ENCODE results near the gene CYFIP2.
A peak's percentile ranks its signal among the peaks of the same experiment; 100 is the strongest.

Gene CYFIP2

DNA sequence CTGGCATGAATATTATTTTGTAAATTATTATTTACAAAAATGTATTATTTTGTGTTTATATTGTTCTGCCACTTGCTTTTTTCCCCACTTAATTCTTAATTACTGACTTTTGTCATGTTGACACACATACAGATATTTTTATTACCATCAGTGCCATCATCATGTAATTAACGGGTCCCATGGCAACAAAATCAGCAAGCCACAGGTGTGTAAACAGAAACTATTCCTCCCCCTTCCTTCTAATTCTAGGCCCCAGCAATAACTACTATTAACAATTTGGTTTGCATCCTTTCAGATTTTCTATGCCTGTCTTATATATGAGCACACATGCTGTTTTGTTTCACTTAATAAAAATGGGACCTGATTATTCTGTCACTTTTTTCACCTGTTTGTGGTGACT lies 29.3 kb downstream of the CYFIP2 start:
- Histone ChIP-seq H3K27me3 (replicated peaks; ENCODE audit: control insufficient read depth, insufficient read depth, low read length, poor library complexity, severe bottlenecking) (no peaks in the 10 kb centered on the region), H3K9me3 (ENCODE audit: control insufficient read depth, low read length) (no peaks in the 10 kb centered on the region), H3K4me3 (ENCODE audit: insufficient read depth, low read depth, low read length, poor library complexity, severe bottlenecking) (no peak overlapping the region), H3K27ac (ENCODE audit: insufficient read depth, low read length, poor library complexity, severe bottlenecking) (peak overlapping the region; percentile 51), H3K36me3 (ENCODE audit: control insufficient read depth, insufficient read depth, low read length) (peaks cover 84% of the 10 kb centered on the region), H3K4me1 (ENCODE audit: control insufficient read depth, insufficient read depth, low read length, poor library complexity, severe bottlenecking) (peaks cover 6% of the 10 kb centered on the region)
- no peak for DNase-seq

DNA sequence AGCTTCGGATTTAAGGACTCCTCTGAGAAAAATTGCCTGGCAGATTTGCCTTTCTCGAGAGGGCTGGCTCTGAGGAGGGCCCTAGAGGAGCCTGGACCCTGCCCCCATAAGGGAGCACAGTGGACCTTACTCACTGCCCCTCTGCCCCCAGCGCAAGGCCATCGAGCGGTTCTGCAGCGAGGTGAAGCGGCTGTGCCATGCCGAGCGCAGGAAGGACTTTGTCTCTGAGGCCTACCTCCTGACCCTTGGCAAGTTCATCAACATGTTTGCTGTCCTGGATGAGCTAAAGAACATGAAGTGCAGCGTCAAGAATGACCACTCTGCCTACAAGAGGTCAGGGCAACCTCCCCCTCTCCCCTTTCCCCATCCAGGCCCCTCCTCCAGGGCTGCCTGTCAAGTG lies 34.6 kb downstream of the CYFIP2 start:
- no peak overlapping the region for H3K4me3 ChIP-seq (ENCODE audit: insufficient read depth, low read depth, low read length, poor library complexity, severe bottlenecking)
- no peak overlapping the region for H3K27ac ChIP-seq (ENCODE audit: insufficient read depth, low read length, poor library complexity, severe bottlenecking)
- H3K4me1 ChIP-seq (ENCODE audit: control insufficient read depth, insufficient read depth, low read length, poor library complexity, severe bottlenecking), result peaks cover 21% of the 10 kb centered on the region
- no peaks in the 10 kb centered on the region for H3K27me3 ChIP-seq (replicated peaks; ENCODE audit: control insufficient read depth, insufficient read depth, low read length, poor library complexity, severe bottlenecking)
- no peaks in the 10 kb centered on the region for H3K9me3 ChIP-seq (ENCODE audit: control insufficient read depth, low read length)
- peaks cover 62% of the 10 kb centered on the region for H3K36me3 ChIP-seq (ENCODE audit: control insufficient read depth, insufficient read depth, low read length)
- no peak for DNase-seq

DNA sequence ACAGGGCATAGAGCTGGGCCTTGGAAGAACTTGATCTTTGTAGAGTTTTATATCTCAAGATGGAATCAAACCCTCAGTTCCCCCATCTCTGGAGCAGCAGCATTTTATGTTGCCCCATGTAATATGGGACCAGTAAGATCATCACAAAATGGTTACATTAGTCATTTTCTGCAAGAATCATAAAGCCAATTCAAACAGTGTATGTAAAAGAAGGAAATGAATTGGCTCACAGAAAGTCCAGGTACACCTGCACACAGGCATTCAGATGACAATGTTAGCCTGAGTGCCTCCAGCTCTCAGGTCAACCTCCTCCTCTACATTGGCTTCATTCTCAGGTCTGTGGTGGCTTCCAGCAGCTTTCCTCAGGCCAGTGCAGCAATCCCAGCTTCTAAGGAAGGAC lies 35.1 kb downstream of the CYFIP2 start:
- H3K4me3 ChIP-seq (ENCODE audit: insufficient read depth, low read depth, low read length, poor library complexity, severe bottlenecking), result no peak overlapping the region
- peaks cover 26% of the 10 kb centered on the region for H3K4me1 ChIP-seq (ENCODE audit: control insufficient read depth, insufficient read depth, low read length, poor library complexity, severe bottlenecking)
- H3K36me3 ChIP-seq (ENCODE audit: control insufficient read depth, insufficient read depth, low read length), result peaks cover 57% of the 10 kb centered on the region
- no peak overlapping the region for H3K27ac ChIP-seq (ENCODE audit: insufficient read depth, low read length, poor library complexity, severe bottlenecking)
- H3K9me3 ChIP-seq (ENCODE audit: control insufficient read depth, low read length), result no peaks in the 10 kb centered on the region
- no peaks in the 10 kb centered on the region for H3K27me3 ChIP-seq (replicated peaks; ENCODE audit: control insufficient read depth, insufficient read depth, low read length, poor library complexity, severe bottlenecking)
- no peak for DNase-seq

DNA sequence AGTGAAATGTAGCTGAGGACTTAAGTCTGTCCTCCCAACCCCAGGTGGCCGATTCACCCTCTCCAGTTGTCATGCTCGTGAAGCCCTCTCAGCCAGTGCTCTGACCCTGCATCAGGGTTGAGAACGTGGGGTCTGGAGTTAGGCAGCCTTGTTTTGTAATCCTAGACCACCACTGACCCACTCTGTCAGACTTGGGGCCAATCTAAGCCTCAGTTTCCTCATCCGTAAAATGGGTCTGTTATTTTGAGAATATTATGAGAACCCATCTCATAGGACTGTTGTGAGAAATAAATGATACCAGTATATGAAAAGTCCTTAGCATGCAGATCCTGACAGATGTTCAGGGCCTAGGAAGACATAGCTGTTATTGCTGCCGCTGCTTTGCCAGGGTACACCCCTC lies 37.1 kb downstream of the CYFIP2 start:
- H3K27ac ChIP-seq (ENCODE audit: insufficient read depth, low read length, poor library complexity, severe bottlenecking), result peak overlapping the region; percentile 47
- H3K27me3 ChIP-seq (replicated peaks; ENCODE audit: control insufficient read depth, insufficient read depth, low read length, poor library complexity, severe bottlenecking), result no peaks in the 10 kb centered on the region
- no peak overlapping the region for H3K4me3 ChIP-seq (ENCODE audit: insufficient read depth, low read depth, low read length, poor library complexity, severe bottlenecking)
- peaks cover 46% of the 10 kb centered on the region for H3K4me1 ChIP-seq (ENCODE audit: control insufficient read depth, insufficient read depth, low read length, poor library complexity, severe bottlenecking)
- H3K36me3 ChIP-seq (ENCODE audit: control insufficient read depth, insufficient read depth, low read length), result peaks cover 40% of the 10 kb centered on the region
- H3K9me3 ChIP-seq (ENCODE audit: control insufficient read depth, low read length), result no peaks in the 10 kb centered on the region
- no peak for DNase-seq

DNA sequence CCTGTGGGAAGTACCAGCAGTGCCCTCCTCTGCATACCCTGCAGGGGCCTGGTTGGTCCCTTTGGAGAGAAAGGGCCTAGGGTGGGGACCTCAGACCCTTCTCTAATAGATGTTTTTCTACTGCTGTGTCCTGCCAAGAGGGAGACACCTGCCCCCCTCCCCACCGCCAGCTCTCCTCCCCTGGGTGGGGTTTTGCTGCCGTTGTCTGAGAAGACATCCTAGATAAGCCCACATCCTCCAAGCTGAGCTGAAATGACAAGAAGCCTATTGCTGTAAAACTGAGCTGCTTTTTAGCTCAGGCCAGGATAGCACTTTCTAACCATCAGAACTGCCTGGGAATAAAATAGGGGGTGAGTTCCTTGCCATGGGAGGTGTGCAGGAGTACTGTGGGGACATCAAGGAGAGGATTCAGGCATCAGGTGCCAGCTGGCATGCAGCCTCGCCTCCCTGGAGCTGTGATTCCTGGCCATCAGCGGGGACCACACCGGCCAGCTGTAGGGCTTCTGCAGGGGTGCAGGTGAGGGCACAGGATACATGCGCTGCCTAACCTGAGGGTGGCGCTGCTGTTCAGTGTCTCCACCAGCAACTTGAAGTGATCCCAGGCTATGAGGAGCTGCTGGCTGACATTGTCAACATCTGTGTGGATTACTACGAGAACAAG lies 37.9 kb downstream of the CYFIP2 start:
- H3K27me3 ChIP-seq (replicated peaks; ENCODE audit: control insufficient read depth, insufficient read depth, low read length, poor library complexity, severe bottlenecking), result no peaks in the 10 kb centered on the region
- peak; percentile 9 to 30 (median 19) for DNase-seq
- H3K27ac ChIP-seq (ENCODE audit: insufficient read depth, low read length, poor library complexity, severe bottlenecking), result peak overlapping the region; percentile 47
- peaks cover 38% of the 10 kb centered on the region for H3K36me3 ChIP-seq (ENCODE audit: control insufficient read depth, insufficient read depth, low read length)
- peak overlapping the region; percentile 22 for H3K4me3 ChIP-seq (ENCODE audit: insufficient read depth, low read depth, low read length, poor library complexity, severe bottlenecking)
- peaks cover 54% of the 10 kb centered on the region for H3K4me1 ChIP-seq (ENCODE audit: control insufficient read depth, insufficient read depth, low read length, poor library complexity, severe bottlenecking)
- H3K9me3 ChIP-seq (ENCODE audit: control insufficient read depth, low read length), result no peaks in the 10 kb centered on the region

DNA sequence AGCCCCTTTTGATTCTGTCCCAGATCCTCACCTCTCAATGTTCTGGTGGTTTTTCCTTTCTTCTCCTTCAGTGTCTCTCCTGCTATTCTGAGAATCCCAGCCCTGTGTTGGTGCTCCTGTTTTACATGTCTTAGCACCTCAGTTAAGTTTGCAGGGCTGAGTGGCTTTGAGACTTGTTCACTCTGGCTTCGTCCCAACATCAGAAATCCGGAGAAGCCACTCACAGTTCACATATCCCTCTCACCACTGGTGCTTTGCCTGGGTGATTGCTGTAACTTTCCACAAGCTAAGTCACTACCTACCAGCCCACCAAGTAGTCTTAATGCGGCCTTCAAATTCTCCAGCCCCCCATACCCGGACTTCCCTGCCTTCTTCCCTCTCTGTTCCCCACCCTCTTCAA lies 40.2 kb downstream of the CYFIP2 start:
- Histone ChIP-seq H3K9me3 (ENCODE audit: control insufficient read depth, low read length) (no peaks in the 10 kb centered on the region), H3K27me3 (replicated peaks; ENCODE audit: control insufficient read depth, insufficient read depth, low read length, poor library complexity, severe bottlenecking) (no peaks in the 10 kb centered on the region), H3K27ac (ENCODE audit: insufficient read depth, low read length, poor library complexity, severe bottlenecking) (peak overlapping the region; percentile 46), H3K4me3 (ENCODE audit: insufficient read depth, low read depth, low read length, poor library complexity, severe bottlenecking) (no peak overlapping the region), H3K36me3 (ENCODE audit: control insufficient read depth, insufficient read depth, low read length) (peaks cover 36% of the 10 kb centered on the region), H3K4me1 (ENCODE audit: control insufficient read depth, insufficient read depth, low read length, poor library complexity, severe bottlenecking) (peaks cover 64% of the 10 kb centered on the region)
- no peak for DNase-seq

DNA sequence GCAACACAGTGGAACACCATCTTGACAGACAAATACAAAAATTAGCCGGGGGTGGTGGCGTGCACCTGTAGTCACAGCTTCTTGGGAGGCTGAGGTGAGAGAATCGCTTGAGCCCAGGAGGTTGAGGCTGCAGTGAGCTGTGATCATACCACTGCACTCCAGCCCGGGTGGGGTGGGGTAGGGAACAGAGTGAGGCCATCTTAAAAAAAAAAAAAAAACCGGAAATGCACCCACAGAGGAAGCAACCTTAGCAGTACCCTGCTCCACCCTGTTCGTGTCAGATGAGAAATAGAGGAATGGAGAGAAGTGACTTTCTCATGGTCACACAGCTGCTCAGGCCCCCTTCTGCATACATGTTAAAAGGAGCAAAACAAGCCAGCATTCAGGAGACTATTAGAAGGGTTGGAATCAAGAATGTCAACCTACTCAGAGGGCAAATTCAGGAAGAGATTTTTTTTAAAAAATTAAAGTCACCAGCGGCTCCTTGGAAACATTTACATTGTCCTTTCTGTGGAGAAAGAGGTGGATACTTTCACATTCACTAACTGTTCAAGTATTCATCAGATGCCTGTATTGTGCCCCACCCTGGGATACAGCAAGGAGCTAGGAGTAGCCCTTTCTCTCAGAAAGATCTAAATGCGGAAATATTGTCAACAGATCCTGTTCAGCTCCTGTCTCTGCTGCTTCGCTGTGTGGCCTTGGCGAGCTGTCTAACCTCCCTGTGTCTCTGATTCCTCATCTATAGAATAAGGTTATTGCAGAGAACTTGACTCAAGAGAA lies 41.0 kb downstream of the CYFIP2 start:
- Histone ChIP-seq H3K4me3 (ENCODE audit: insufficient read depth, low read depth, low read length, poor library complexity, severe bottlenecking) (peak overlapping the region; percentile 18), H3K4me1 (ENCODE audit: control insufficient read depth, insufficient read depth, low read length, poor library complexity, severe bottlenecking) (peaks cover 64% of the 10 kb centered on the region), H3K27me3 (replicated peaks; ENCODE audit: control insufficient read depth, insufficient read depth, low read length, poor library complexity, severe bottlenecking) (no peaks in the 10 kb centered on the region), H3K36me3 (ENCODE audit: control insufficient read depth, insufficient read depth, low read length) (peaks cover 42% of the 10 kb centered on the region), H3K9me3 (ENCODE audit: control insufficient read depth, low read length) (no peaks in the 10 kb centered on the region), H3K27ac (ENCODE audit: insufficient read depth, low read length, poor library complexity, severe bottlenecking) (peak overlapping the region; percentile 54)
- DNase-seq, result peak in 1 of 3 donors; percentile 19

DNA sequence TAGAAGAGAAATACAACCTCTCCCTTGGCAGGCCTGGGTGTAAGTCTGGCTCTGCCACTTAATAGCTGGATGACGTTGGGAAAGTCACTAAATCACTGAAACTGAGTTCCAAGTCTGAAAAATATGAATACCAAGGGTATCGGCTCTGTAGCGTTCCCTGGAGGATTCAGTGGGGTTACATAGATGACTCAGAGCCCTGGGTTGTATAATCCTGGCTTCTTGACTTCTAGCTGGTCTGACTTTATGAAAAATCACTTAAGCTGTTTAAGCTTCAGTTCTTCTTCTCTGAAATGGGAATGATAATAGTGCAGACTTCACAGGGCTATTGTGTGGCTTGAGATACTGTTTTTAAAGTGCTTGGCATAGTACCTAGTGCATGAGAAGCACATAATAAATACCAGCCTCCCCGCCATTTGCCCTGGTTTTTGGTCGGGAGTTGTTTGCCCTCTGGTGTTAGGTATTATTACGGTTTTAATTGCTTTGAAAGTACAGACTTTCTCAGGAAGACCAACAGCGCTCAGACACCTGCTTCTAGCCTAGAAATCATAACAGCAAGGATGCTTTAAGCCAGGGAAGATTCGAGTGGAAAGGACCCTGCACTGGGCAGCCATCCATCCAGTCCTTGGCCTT lies 43.0 kb downstream of the CYFIP2 start:
- H3K27me3 ChIP-seq (replicated peaks; ENCODE audit: control insufficient read depth, insufficient read depth, low read length, poor library complexity, severe bottlenecking), result no peaks in the 10 kb centered on the region
- DNase-seq, result no peak
- no peaks in the 10 kb centered on the region for H3K9me3 ChIP-seq (ENCODE audit: control insufficient read depth, low read length)
- peaks cover 38% of the 10 kb centered on the region for H3K36me3 ChIP-seq (ENCODE audit: control insufficient read depth, insufficient read depth, low read length)
- H3K4me1 ChIP-seq (ENCODE audit: control insufficient read depth, insufficient read depth, low read length, poor library complexity, severe bottlenecking), result peaks cover 61% of the 10 kb centered on the region
- no peak overlapping the region for H3K4me3 ChIP-seq (ENCODE audit: insufficient read depth, low read depth, low read length, poor library complexity, severe bottlenecking)
- H3K27ac ChIP-seq (ENCODE audit: insufficient read depth, low read length, poor library complexity, severe bottlenecking), result peak overlapping the region; percentile 54

DNA sequence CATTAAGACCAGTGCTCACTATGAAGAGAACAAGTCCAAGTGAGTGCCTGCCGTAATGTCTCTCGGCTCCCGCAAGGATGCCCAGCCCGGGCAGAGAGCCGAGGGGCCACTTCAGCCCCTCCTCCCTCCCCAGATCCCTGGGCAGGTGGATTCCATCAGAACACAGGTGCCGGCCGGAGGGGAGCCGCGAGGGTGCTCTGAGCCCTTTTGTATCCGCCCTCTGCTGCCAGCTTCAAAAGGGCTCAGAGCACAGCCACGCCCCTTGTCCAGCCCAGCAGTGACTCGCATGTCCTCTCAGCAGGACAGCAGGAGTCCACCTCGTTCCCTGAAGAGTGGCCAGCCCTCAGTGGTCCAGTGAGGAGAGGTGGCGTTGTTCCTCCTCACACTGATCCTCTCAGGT lies 43.9 kb downstream of the CYFIP2 start:
- H3K27me3 ChIP-seq (replicated peaks; ENCODE audit: control insufficient read depth, insufficient read depth, low read length, poor library complexity, severe bottlenecking), result no peaks in the 10 kb centered on the region
- H3K4me1 ChIP-seq (ENCODE audit: control insufficient read depth, insufficient read depth, low read length, poor library complexity, severe bottlenecking), result peaks cover 54% of the 10 kb centered on the region
- H3K27ac ChIP-seq (ENCODE audit: insufficient read depth, low read length, poor library complexity, severe bottlenecking), result no peak overlapping the region
- no peak for DNase-seq
- no peak overlapping the region for H3K4me3 ChIP-seq (ENCODE audit: insufficient read depth, low read depth, low read length, poor library complexity, severe bottlenecking)
- H3K36me3 ChIP-seq (ENCODE audit: control insufficient read depth, insufficient read depth, low read length), result peaks cover 46% of the 10 kb centered on the region
- no peaks in the 10 kb centered on the region for H3K9me3 ChIP-seq (ENCODE audit: control insufficient read depth, low read length)

DNA sequence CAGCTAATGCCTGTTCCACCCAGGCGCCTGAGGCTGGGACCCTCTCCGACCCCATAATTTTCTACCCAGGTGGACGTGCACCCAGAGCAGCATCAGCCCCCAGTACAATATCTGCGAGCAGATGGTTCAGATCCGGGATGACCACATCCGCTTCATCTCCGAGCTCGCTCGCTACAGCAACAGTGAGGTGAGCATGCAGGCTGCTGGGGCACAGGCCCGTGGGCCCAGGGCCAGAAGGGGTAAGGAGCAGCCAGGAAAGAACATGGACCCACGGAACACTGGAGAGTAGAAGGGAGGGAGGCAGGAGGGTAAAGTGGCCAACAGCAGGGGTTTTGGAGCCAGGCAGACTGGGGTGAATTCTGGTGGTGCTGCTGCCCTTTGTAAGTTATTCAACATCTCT lies 45.7 kb downstream of the CYFIP2 start:
- no peak for DNase-seq
- Histone ChIP-seq H3K4me1 (ENCODE audit: control insufficient read depth, insufficient read depth, low read length, poor library complexity, severe bottlenecking) (peaks cover 38% of the 10 kb centered on the region), H3K4me3 (ENCODE audit: insufficient read depth, low read depth, low read length, poor library complexity, severe bottlenecking) (no peak overlapping the region), H3K27ac (ENCODE audit: insufficient read depth, low read length, poor library complexity, severe bottlenecking) (no peak overlapping the region), H3K36me3 (ENCODE audit: control insufficient read depth, insufficient read depth, low read length) (peaks cover 62% of the 10 kb centered on the region), H3K9me3 (ENCODE audit: control insufficient read depth, low read length) (no peaks in the 10 kb centered on the region), H3K27me3 (replicated peaks; ENCODE audit: control insufficient read depth, insufficient read depth, low read length, poor library complexity, severe bottlenecking) (no peaks in the 10 kb centered on the region)
